Measurements from ENCODE around the gene ATOH7.
"Not testable (repeated sequence)": the region's sequence is repeated elsewhere in the genome, so short reads cannot be mapped to it uniquely, and the experiment has no call there.

ATOH7 gene

GRCh38 chr10:68231817-68232251 lies at the start of gene ATOH7:
ATOH7 (minus strand) TSS chr10:68232113; CDS start chr10:68231677, 436 bp downstream.
- in situ Hi-C loops (cut with MboI; ENCODE audit: low sequenced_read_pairs), result no loop called here

- in situ Hi-C loops (cut with MboI; ENCODE audit: low sequenced_read_pairs), result no loop called here
Measured at GRCh38 chr10:68280758-68281157, 48.8 kb upstream of the ATOH7 start.

- in situ Hi-C loops (cut with MboI; ENCODE audit: low sequenced_read_pairs), result not testable (repeated sequence)
Measured at GRCh38 chr10:68278906-68279753, 47.2 kb upstream of the ATOH7 start.

- in situ Hi-C loops (cut with MboI; ENCODE audit: low sequenced_read_pairs), result not testable (repeated sequence)
Measured at GRCh38 chr10:68277814-68278213, 45.9 kb upstream of the ATOH7 start.

- in situ Hi-C loops (cut with MboI; ENCODE audit: low sequenced_read_pairs), result no loop called here
Measured at GRCh38 chr10:68276224-68276623, 44.3 kb upstream of the ATOH7 start.

- in situ Hi-C loops (cut with MboI; ENCODE audit: low sequenced_read_pairs), result no loop called here
Measured at GRCh38 chr10:68275600-68276126, 43.8 kb upstream of the ATOH7 start.

- in situ Hi-C loops (cut with MboI; ENCODE audit: low sequenced_read_pairs), result no loop called here
Measured at GRCh38 chr10:68272833-68273232, 40.9 kb upstream of the ATOH7 start.

GRCh38 chr10:68271196-68271882 lies 39.4 kb upstream of the ATOH7 start:
- in situ Hi-C loops (cut with MboI; ENCODE audit: low sequenced_read_pairs), result no loop called here

GRCh38 chr10:68269562-68270290 lies 37.8 kb upstream of the ATOH7 start:
- in situ Hi-C loops (cut with MboI; ENCODE audit: low sequenced_read_pairs), result no loop called here

GRCh38 chr10:68261132-68261856 lies 29.4 kb upstream of the ATOH7 start:
- in situ Hi-C loops (cut with MboI; ENCODE audit: low sequenced_read_pairs), result no loop called here

- in situ Hi-C loops (cut with MboI; ENCODE audit: low sequenced_read_pairs), result no loop called here
Measured at GRCh38 chr10:68253346-68253745, 21.4 kb upstream of the ATOH7 start.

- in situ Hi-C loops (cut with MboI; ENCODE audit: low sequenced_read_pairs), result no loop called here
Measured at GRCh38 chr10:68251625-68252495, 19.9 kb upstream of the ATOH7 start.

- in situ Hi-C loops (cut with MboI; ENCODE audit: low sequenced_read_pairs), result no loop called here
Measured at GRCh38 chr10:68251151-68251550, 19.2 kb upstream of the ATOH7 start.

- in situ Hi-C loops (cut with MboI; ENCODE audit: low sequenced_read_pairs), result no loop called here
Measured at GRCh38 chr10:68249297-68249696, 17.4 kb upstream of the ATOH7 start.

GRCh38 chr10:68247931-68248330 lies 16.0 kb upstream of the ATOH7 start:
- in situ Hi-C loops (cut with MboI; ENCODE audit: low sequenced_read_pairs), result no loop called here

GRCh38 chr10:68246397-68246796 lies 14.5 kb upstream of the ATOH7 start:
- in situ Hi-C loops (cut with MboI; ENCODE audit: low sequenced_read_pairs), result not testable (repeated sequence)

GRCh38 chr10:68242051-68242450 lies 10.1 kb upstream of the ATOH7 start:
- in situ Hi-C loops (cut with MboI; ENCODE audit: low sequenced_read_pairs), result no loop called here

GRCh38 chr10:68239596-68240150 lies 7.8 kb upstream of the ATOH7 start:
- in situ Hi-C loops (cut with MboI; ENCODE audit: low sequenced_read_pairs), result no loop called here

GRCh38 chr10:68239069-68239468 lies 7.2 kb upstream of the ATOH7 start:
- in situ Hi-C loops (cut with MboI; ENCODE audit: low sequenced_read_pairs), result no loop called here

All from hTERT RPE-1 (cell line).